Nephron progenitor cell (in vitro differentiated cells): ENCODE results near the gene TSPAN32.
A peak's percentile ranks its signal among the peaks of the same experiment; 100 is the strongest.

Experiments used
- DNase-seq: peaks from one replicate; pipeline ENCODE4 v3.0.0; 2021
- H3K27ac Mint-ChIP-seq: 2 replicates; pipeline ENCODE4 v1.8.0; 2021; ENCODE audit warnings: mild to moderate bottlenecking, moderate library complexity, mixed read lengths
- H3K27me3 Mint-ChIP-seq: 2 replicates; pipeline ENCODE4 v1.8.0; 2021; ENCODE audit warnings: mild to moderate bottlenecking, low read depth, mixed read lengths; ENCODE audit not compliant: poor library complexity
- H3K36me3 Mint-ChIP-seq: 2 replicates; pipeline ENCODE4 v1.8.0; 2021; ENCODE audit warnings: low read depth, mixed read lengths
- H3K4me1 Mint-ChIP-seq: 2 replicates; pipeline ENCODE4 v1.8.0; 2021; ENCODE audit warnings: mixed read lengths
- H3K4me3 Mint-ChIP-seq: 2 replicates; pipeline ENCODE4 v1.8.0; 2021; ENCODE audit warnings: mild to moderate bottlenecking, moderate library complexity, mixed read lengths
- H3K9me3 Mint-ChIP-seq: 2 replicates; pipeline ENCODE4 v1.8.0; 2021; ENCODE audit warnings: mild to moderate bottlenecking, moderate library complexity, mixed read lengths
- TF ChIP-seq, protein P1 (sequence below): fragments of 200-600 bp; sonication (generic); IDR thresholded peaks from 2 replicates; pipeline ENCODE4 v1.5.0; 2021; ENCODE audit warnings: antibody characterized with exemption

TSPAN32 gene

DNA sequence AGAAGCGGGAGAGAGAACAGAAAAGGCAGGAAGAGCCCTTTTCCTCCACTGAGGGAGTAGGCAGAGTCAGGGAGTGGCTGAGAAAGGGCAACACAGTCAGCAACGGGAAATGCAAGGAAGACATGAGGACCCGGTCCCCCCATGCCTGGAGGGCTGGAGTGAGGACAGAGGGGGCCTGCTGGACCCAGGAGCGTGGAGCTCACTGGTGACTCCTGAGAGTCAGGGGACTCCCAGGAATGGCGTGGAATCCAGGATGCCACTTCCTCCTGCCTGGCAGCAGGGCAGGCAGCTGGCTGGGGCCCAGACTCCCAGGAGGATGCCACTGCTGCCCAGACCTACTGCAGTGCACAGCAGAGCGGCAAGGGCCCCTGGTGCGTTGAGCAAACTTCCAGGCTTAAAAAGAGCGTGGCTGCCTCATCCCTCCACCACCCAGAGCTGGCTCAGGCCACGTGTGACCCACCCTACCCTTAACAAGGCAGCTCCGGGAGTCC lies 11.4 kb upstream of the TSPAN32 start:
- H3K36me3 Mint-ChIP-seq = no peaks in the 10 kb centered on the region
- TF ChIP-seq, protein P1, sequence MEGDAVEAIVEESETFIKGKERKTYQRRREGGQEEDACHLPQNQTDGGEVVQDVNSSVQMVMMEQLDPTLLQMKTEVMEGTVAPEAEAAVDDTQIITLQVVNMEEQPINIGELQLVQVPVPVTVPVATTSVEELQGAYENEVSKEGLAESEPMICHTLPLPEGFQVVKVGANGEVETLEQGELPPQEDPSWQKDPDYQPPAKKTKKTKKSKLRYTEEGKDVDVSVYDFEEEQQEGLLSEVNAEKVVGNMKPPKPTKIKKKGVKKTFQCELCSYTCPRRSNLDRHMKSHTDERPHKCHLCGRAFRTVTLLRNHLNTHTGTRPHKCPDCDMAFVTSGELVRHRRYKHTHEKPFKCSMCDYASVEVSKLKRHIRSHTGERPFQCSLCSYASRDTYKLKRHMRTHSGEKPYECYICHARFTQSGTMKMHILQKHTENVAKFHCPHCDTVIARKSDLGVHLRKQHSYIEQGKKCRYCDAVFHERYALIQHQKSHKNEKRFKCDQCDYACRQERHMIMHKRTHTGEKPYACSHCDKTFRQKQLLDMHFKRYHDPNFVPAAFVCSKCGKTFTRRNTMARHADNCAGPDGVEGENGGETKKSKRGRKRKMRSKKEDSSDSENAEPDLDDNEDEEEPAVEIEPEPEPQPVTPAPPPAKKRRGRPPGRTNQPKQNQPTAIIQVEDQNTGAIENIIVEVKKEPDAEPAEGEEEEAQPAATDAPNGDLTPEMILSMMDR = no peak
- no peak overlapping the region for H3K4me3 Mint-ChIP-seq
- peaks cover 19% of the 10 kb centered on the region for H3K4me1 Mint-ChIP-seq
- no peak for DNase-seq
- peaks cover 7% of the 10 kb centered on the region for H3K9me3 Mint-ChIP-seq
- H3K27ac Mint-ChIP-seq = no peak overlapping the region
- peaks cover 35% of the 10 kb centered on the region for H3K27me3 Mint-ChIP-seq

GRCh38 chr11:2293531-2293971 lies 8.3 kb upstream of the TSPAN32 start:
- peaks cover 27% of the 10 kb centered on the region for H3K27me3 Mint-ChIP-seq
- DNase-seq = peak; percentile 0
- no peak overlapping the region for H3K4me3 Mint-ChIP-seq
- TF ChIP-seq, protein P1 = no peak
- no peaks in the 10 kb centered on the region for H3K36me3 Mint-ChIP-seq
- no peak overlapping the region for H3K27ac Mint-ChIP-seq
- peaks cover 7% of the 10 kb centered on the region for H3K9me3 Mint-ChIP-seq
- H3K4me1 Mint-ChIP-seq = no peaks in the 10 kb centered on the region

DNA sequence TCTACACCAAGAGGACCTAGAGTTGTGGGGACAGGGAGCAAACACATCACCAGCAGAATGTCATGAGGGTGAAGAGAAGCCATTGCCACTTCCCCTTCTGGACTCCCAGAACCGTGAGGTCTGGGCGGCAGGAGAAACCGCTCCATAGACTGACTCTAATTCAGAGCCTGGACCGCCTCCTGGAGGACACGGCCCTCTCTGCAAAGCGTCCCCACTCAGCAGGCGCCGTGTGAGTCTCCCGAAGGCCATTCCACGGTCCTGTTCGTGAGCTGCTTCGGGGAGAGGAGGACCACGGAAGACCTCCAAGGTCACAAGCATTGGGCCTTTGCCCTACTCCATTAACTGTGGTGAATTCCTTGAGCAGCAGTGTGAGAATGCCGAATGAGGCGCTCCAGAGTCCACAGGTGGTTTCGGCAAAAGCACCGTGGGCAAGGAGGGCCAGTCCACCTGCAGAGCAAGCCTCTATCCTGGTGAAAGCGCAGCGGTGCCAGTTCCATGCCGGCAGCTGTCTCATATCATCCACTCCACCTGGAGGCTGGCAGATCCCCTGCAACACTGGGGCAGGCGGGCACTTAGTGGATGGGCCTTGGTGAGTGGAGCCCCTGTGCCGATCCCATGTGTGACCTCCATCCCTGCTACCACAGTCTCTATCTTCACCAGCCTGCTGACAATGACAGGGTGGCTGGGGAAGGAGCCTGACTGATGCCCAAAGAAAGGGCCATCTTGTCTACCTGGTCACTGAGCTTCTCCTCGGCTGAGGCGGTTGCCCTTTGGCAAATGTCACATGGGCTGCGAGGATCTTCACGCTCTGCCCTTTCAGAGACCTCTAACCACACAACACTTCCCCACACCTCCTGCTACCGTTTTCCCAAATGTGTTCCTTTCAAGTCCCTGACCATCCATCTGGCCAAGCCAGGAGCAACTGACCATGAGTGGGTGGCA lies 7.6 kb upstream of the TSPAN32 start:
- TF ChIP-seq, protein P1 = no peak
- Mint-ChIP-seq H3K36me3 (no peaks in the 10 kb centered on the region), H3K27ac (no peak overlapping the region), H3K4me3 (no peak overlapping the region), H3K27me3 (peaks cover 23% of the 10 kb centered on the region), H3K9me3 (peaks cover 6% of the 10 kb centered on the region), H3K4me1 (no peaks in the 10 kb centered on the region)
- DNase-seq = no peak

DNA sequence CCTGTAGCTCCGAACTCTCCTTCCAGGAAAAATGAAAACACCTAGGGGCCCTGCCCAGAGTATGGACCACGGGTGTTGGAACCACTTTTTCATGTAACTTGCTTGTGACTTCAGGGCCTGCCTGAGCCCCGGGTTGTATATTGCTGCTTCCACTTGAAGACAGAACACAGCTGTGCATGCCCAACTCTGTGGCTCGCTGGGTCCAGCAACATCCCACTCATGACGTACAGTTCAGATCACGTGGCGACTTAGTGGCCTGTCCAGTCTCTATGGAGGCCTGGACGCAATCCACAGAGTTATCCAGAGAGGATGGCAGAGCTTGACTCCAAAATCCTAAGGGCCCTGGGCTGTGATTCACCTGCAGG lies 6.9 kb upstream of the TSPAN32 start:
- Mint-ChIP-seq H3K27ac (no peak overlapping the region), H3K9me3 (no peaks in the 10 kb centered on the region), H3K27me3 (peaks cover 26% of the 10 kb centered on the region), H3K4me3 (no peak overlapping the region), H3K36me3 (no peaks in the 10 kb centered on the region), H3K4me1 (no peaks in the 10 kb centered on the region)
- no peak for DNase-seq
- TF ChIP-seq, protein P1 = no peak

GRCh38 chr11:2295971-2296912 lies 5.6 kb upstream of the TSPAN32 start:
- Mint-ChIP-seq H3K4me1 (no peaks in the 10 kb centered on the region), H3K4me3 (no peak overlapping the region), H3K9me3 (no peaks in the 10 kb centered on the region), H3K27me3 (peaks cover 21% of the 10 kb centered on the region), H3K27ac (no peak overlapping the region), H3K36me3 (no peaks in the 10 kb centered on the region)
- TF ChIP-seq, protein P1 = no peak
- DNase-seq = peak; percentile 0
